ENCODE measurements around the gene NEK2. TPM values are rescaled to one million over a fixed set of nuclear protein-coding genes. Genes with fewer than 3 reads are reported as not detected.

NEK2 gene
- total RNA-seq, 1 experiment from 2014 or later = 45.7 TPM

DNA sequence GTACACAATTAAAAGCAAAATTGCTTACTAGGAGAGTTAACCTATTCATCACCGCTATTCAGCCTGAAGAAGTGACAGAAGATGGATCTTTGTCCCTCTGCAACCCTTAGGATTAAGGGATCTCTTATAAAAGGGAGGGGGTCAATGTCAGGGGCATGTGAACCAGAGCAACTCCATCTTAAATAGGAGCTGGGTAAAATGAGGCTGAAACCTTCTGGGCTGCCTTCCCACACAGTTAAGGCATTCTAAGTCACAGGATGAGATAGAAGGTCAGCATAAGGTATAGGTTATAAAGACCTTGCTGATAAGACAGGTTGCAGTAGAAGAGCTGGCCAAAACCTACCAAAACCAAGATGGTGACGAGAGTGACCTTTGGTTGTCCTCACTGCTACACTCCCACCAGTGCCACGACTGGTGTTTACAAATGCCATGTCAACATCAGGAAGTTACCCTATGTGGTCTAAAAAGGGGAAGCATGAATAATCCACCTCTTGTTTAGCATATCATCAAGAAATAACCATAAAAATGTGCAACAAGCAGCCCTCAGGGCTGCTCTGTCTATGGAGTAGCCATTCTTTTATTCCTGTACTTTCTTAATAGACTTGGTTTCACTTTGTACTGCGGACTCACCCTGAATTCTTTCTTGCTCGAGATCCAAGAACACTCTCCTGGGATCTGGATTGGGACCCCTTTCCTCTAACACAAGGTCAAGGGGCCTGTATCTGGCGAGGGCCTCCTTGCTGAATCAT, 35.3 kb upstream of the NEK2 start:
- CTCF ChIA-PET = no interaction called here
- no TSS peak for BruUV-seq (replicated peaks)
- POLR2A ChIA-PET (ENCODE audit: low non-redundant PET) = no interaction called here
- Histone ChIP-seq H3K9me3 (ENCODE audit: low read depth, low read length, poor library complexity, severe bottlenecking) (no peaks in the 10 kb centered on the region), H3K36me3 (ENCODE audit: insufficient read depth, low read length, poor library complexity, severe bottlenecking) (no peaks in the 10 kb centered on the region), H3K27ac (ENCODE audit: low read depth, low read length, poor library complexity, severe bottlenecking) (no peak overlapping the region), H3K4me1 (ENCODE audit: insufficient read depth, low read length, poor library complexity, severe bottlenecking) (peaks cover 15% of the 10 kb centered on the region), H3K4me3 (ENCODE audit: low read depth, low read length, poor library complexity, severe bottlenecking) (no peak overlapping the region), H3K27me3 (replicated peaks; ENCODE audit: insufficient read depth, low read depth, low read length, poor library complexity) (no peaks in the 10 kb centered on the region)
- no peak for TF ChIP-seq EZH2 (IDR thresholded peaks at IDR 0.05; ENCODE audit: borderline replicate concordance, low read depth, low read length, poor library complexity, severe bottlenecking)
- TF ChIP-seq, protein P1, sequence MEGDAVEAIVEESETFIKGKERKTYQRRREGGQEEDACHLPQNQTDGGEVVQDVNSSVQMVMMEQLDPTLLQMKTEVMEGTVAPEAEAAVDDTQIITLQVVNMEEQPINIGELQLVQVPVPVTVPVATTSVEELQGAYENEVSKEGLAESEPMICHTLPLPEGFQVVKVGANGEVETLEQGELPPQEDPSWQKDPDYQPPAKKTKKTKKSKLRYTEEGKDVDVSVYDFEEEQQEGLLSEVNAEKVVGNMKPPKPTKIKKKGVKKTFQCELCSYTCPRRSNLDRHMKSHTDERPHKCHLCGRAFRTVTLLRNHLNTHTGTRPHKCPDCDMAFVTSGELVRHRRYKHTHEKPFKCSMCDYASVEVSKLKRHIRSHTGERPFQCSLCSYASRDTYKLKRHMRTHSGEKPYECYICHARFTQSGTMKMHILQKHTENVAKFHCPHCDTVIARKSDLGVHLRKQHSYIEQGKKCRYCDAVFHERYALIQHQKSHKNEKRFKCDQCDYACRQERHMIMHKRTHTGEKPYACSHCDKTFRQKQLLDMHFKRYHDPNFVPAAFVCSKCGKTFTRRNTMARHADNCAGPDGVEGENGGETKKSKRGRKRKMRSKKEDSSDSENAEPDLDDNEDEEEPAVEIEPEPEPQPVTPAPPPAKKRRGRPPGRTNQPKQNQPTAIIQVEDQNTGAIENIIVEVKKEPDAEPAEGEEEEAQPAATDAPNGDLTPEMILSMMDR (conservative IDR thresholded peaks at IDR 0.05; ENCODE audit: low read depth, low read length) = no peak
- intact Hi-C loops (cut with micrococcal nuclease; ENCODE audit: unreplicated experiment) = no loop called here
- no peak for DNase-seq (ENCODE audit: low spot score)

DNA sequence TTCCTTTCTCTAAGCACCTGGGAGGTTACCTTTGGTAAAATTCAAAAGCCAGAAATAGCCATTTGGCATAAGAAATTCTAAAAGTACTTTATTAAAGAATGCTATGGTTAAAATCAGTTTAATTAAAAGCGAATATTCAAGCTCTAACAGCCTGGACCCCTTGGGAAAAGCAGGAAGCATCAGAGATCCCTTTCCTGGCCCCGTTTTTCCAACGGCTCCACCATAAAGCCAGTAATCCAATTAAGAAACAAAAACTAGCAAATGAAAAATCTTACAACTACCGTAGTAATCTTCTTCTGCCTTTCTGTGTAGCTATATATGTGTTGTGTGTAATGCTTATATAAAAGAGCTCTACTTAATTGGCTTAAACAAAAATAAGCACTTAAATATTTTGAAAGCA, 33.5 kb upstream of the NEK2 start:
- POLR2A ChIA-PET (ENCODE audit: low non-redundant PET) = no interaction called here
- Histone ChIP-seq H3K36me3 (ENCODE audit: insufficient read depth, low read length, poor library complexity, severe bottlenecking) (no peaks in the 10 kb centered on the region), H3K9me3 (ENCODE audit: low read depth, low read length, poor library complexity, severe bottlenecking) (no peaks in the 10 kb centered on the region), H3K27me3 (replicated peaks; ENCODE audit: insufficient read depth, low read depth, low read length, poor library complexity) (no peaks in the 10 kb centered on the region), H3K4me1 (ENCODE audit: insufficient read depth, low read length, poor library complexity, severe bottlenecking) (peaks cover 13% of the 10 kb centered on the region), H3K4me3 (ENCODE audit: low read depth, low read length, poor library complexity, severe bottlenecking) (no peak overlapping the region), H3K27ac (ENCODE audit: low read depth, low read length, poor library complexity, severe bottlenecking) (no peak overlapping the region)
- CTCF ChIA-PET = interaction anchor here (1.0 kb wide), 1 partner anchor 327 kb away, joined by 3 read pairs; the partner anchor contains the start of genes DTL and INTS7
- TF ChIP-seq, protein P1 (conservative IDR thresholded peaks at IDR 0.05; ENCODE audit: low read depth, low read length) = no peak
- TF ChIP-seq EZH2 (IDR thresholded peaks at IDR 0.05; ENCODE audit: borderline replicate concordance, low read depth, low read length, poor library complexity, severe bottlenecking) = no peak
- peak; percentile 64 for DNase-seq (ENCODE audit: low spot score)
- intact Hi-C loops (cut with micrococcal nuclease; ENCODE audit: unreplicated experiment) = no loop called here
- no TSS peak for BruUV-seq (replicated peaks)

DNA sequence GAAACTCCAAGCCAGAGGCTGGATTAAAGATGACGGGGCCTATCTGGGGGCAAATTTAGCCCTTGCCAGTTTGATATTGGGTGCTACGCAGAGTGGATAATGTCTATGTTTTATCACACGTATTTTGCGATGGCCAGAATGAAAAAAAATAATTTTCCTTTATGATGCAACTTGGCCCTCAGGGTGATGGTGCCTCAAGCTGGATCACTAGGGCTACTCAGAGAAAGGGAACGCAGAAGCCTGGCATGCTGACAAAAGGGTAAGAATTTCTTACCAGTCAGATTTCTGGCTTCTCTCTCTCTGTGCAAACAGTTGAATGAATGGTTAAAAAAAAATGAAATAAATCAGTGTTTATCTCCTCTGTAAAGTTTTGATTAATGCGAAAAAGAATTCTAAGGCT, 32.6 kb upstream of the NEK2 start:
- H3K27me3 ChIP-seq (replicated peaks; ENCODE audit: insufficient read depth, low read depth, low read length, poor library complexity) = no peaks in the 10 kb centered on the region
- no peak for TF ChIP-seq EZH2 (IDR thresholded peaks at IDR 0.05; ENCODE audit: borderline replicate concordance, low read depth, low read length, poor library complexity, severe bottlenecking)
- TF ChIP-seq, protein P1 (conservative IDR thresholded peaks at IDR 0.05; ENCODE audit: low read depth, low read length) = no peak
- no TSS peak for BruUV-seq (replicated peaks)
- H3K4me1 ChIP-seq (ENCODE audit: insufficient read depth, low read length, poor library complexity, severe bottlenecking) = peaks cover 13% of the 10 kb centered on the region
- ChIA-PET CTCF (interaction anchor here (1.0 kb wide), 1 partner anchor 328 kb away, joined by 3 read pairs; the partner anchor contains the start of genes DTL and INTS7), POLR2A (ENCODE audit: low non-redundant PET) (interaction anchor here (0.6 kb wide), 1 partner anchor 863 kb away, joined by 3 read pairs; no protein-coding TSS in a partner anchor)
- no peaks in the 10 kb centered on the region for H3K9me3 ChIP-seq (ENCODE audit: low read depth, low read length, poor library complexity, severe bottlenecking)
- intact Hi-C loops (cut with micrococcal nuclease; ENCODE audit: unreplicated experiment) = no loop called here
- H3K36me3 ChIP-seq (ENCODE audit: insufficient read depth, low read length, poor library complexity, severe bottlenecking) = no peaks in the 10 kb centered on the region
- no peak overlapping the region for H3K27ac ChIP-seq (ENCODE audit: low read depth, low read length, poor library complexity, severe bottlenecking)
- no peak overlapping the region for H3K4me3 ChIP-seq (ENCODE audit: low read depth, low read length, poor library complexity, severe bottlenecking)
- no peak for DNase-seq (ENCODE audit: low spot score)
